ENCODE results near the gene SHANK1.

The SHANK1 gene

GRCh38 chr19:50728084-50728737 lies 8.6 kb upstream of the SHANK1 start:
- no peak overlapping the region for H3K27ac ChIP-seq (ENCODE audit: poor library complexity, severe bottlenecking)
- ATAC-seq (ENCODE audit: low read depth): peak; percentile 43
- no peaks in the 10 kb centered on the region for H3K36me3 ChIP-seq (ENCODE audit: low read depth)
- peak; percentile 89 for DNase-seq (ENCODE audit: low spot score)
- no peaks in the 10 kb centered on the region for H3K27me3 ChIP-seq (ENCODE audit: insufficient read depth, poor library complexity, severe bottlenecking)
- no peaks in the 10 kb centered on the region for H3K4me1 ChIP-seq (ENCODE audit: insufficient read depth, poor library complexity, severe bottlenecking)
- no peak for TF ChIP-seq CTCF (IDR thresholded peaks at IDR 0.05; ENCODE audit: poor library complexity, severe bottlenecking)
- no peak overlapping the region for H3K4me3 ChIP-seq (ENCODE audit: severe bottlenecking)
- no peaks in the 10 kb centered on the region for H3K9me3 ChIP-seq (ENCODE audit: severe bottlenecking)

GRCh38 chr19:50725911-50726230 lies 6.3 kb upstream of the SHANK1 start:
- Histone ChIP-seq H3K4me1 (ENCODE audit: insufficient read depth, poor library complexity, severe bottlenecking) (no peaks in the 10 kb centered on the region), H3K27me3 (ENCODE audit: insufficient read depth, poor library complexity, severe bottlenecking) (no peaks in the 10 kb centered on the region), H3K4me3 (ENCODE audit: severe bottlenecking) (peak overlapping the region; percentile 50), H3K36me3 (ENCODE audit: low read depth) (no peaks in the 10 kb centered on the region), H3K9me3 (ENCODE audit: severe bottlenecking) (no peaks in the 10 kb centered on the region), H3K27ac (ENCODE audit: poor library complexity, severe bottlenecking) (no peak overlapping the region)
- DNase-seq (ENCODE audit: low spot score) (no peak), ATAC-seq (ENCODE audit: low read depth) (no peak)
- no peak for TF ChIP-seq CTCF (IDR thresholded peaks at IDR 0.05; ENCODE audit: poor library complexity, severe bottlenecking)

GRCh38 chr19:50725218-50725910 lies 5.8 kb upstream of the SHANK1 start:
- Histone ChIP-seq H3K36me3 (ENCODE audit: low read depth) (no peaks in the 10 kb centered on the region), H3K27me3 (ENCODE audit: insufficient read depth, poor library complexity, severe bottlenecking) (no peaks in the 10 kb centered on the region), H3K4me1 (ENCODE audit: insufficient read depth, poor library complexity, severe bottlenecking) (no peaks in the 10 kb centered on the region), H3K9me3 (ENCODE audit: severe bottlenecking) (no peaks in the 10 kb centered on the region), H3K4me3 (ENCODE audit: severe bottlenecking) (peak overlapping the region; percentile 50), H3K27ac (ENCODE audit: poor library complexity, severe bottlenecking) (no peak overlapping the region)
- TF ChIP-seq CTCF (IDR thresholded peaks at IDR 0.05; ENCODE audit: poor library complexity, severe bottlenecking): no peak
- ATAC-seq (ENCODE audit: low read depth) (peak; percentile 28), DNase-seq (ENCODE audit: low spot score) (no peak)

GRCh38 chr19:50724522-50725217 lies 5.1 kb upstream of the SHANK1 start:
- Histone ChIP-seq H3K27ac (ENCODE audit: poor library complexity, severe bottlenecking) (no peak overlapping the region), H3K4me1 (ENCODE audit: insufficient read depth, poor library complexity, severe bottlenecking) (no peaks in the 10 kb centered on the region), H3K27me3 (ENCODE audit: insufficient read depth, poor library complexity, severe bottlenecking) (no peaks in the 10 kb centered on the region)

More at GRCh38 chr19:50724522-50725217, 5.1 kb upstream of the SHANK1 start:
- DNase-seq (ENCODE audit: low spot score) (peak; percentile 99), ATAC-seq (ENCODE audit: low read depth) (peak; percentile 76)
- Histone ChIP-seq H3K4me3 (ENCODE audit: severe bottlenecking) (peak overlapping the region; percentile 50), H3K36me3 (ENCODE audit: low read depth) (no peaks in the 10 kb centered on the region), H3K9me3 (ENCODE audit: severe bottlenecking) (no peaks in the 10 kb centered on the region)
- peak; percentile 87 for TF ChIP-seq CTCF (IDR thresholded peaks at IDR 0.05; ENCODE audit: poor library complexity, severe bottlenecking)

Data from RWPE2 (cell line).